Neural crest cell (in vitro differentiated cells): ENCODE data around the gene NPIPA1. TPM values are rescaled to one million over a fixed set of nuclear protein-coding genes. Genes with fewer than 3 reads are reported as not detected.

Experiments
- DNase-seq: peaks from one replicate; pipeline ENCODE4 v3.0.0; 2021; ENCODE audit warnings: low read depth, mixed read lengths, low spot score
- H3K27ac Mint-ChIP-seq: one replicate; pipeline ENCODE4 v1.8.0; 2021; ENCODE audit warnings: mild to moderate bottlenecking, mixed read lengths; ENCODE audit not compliant: unreplicated experiment
- H3K27me3 Mint-ChIP-seq: 2 replicates; pipeline ENCODE4 v1.8.0; 2021; ENCODE audit warnings: low read depth, mild to moderate bottlenecking, mixed read lengths
- H3K36me3 Mint-ChIP-seq: 2 replicates; pipeline ENCODE4 v1.8.0; 2021; ENCODE audit warnings: low read depth, mild to moderate bottlenecking, mixed read lengths
- H3K4me1 Mint-ChIP-seq: 2 replicates; pipeline ENCODE4 v1.8.0; 2021; ENCODE audit warnings: mixed read lengths
- H3K4me3 Mint-ChIP-seq: one replicate; pipeline ENCODE4 v1.8.0; 2021; ENCODE audit warnings: mild to moderate bottlenecking, mixed read lengths
- H3K9me3 Mint-ChIP-seq: 2 replicates; pipeline ENCODE4 v1.8.0; 2021; ENCODE audit warnings: mixed read lengths
- total RNA-seq: library from RNA; stranded (reverse); gene quantifications from 2 replicates; pipeline ENCODE4 v1.2.1, GENCODE V29; 2021
- TF ChIP-seq, protein P1 (sequence below): fragments of 200-600 bp; sonication (generic); conservative IDR thresholded peaks from 2 replicates; pipeline ENCODE4 v1.5.0; 2021; ENCODE audit warnings: antibody characterized with exemption, mild to moderate bottlenecking

The NPIPA1 gene
- total RNA-seq, 1 donor from 2014 or later: 171 TPM

GRCh38 chr16:14955546-14956231 lies 18.4 kb downstream of the NPIPA1 start:
- Mint-ChIP-seq H3K27me3 (no peaks in the 10 kb centered on the region), H3K4me3 (no peak overlapping the region), H3K4me1 (peaks cover 10% of the 10 kb centered on the region), H3K27ac (no peak overlapping the region), H3K36me3 (no peaks in the 10 kb centered on the region), H3K9me3 (no peaks in the 10 kb centered on the region)
- TF ChIP-seq, protein P1, sequence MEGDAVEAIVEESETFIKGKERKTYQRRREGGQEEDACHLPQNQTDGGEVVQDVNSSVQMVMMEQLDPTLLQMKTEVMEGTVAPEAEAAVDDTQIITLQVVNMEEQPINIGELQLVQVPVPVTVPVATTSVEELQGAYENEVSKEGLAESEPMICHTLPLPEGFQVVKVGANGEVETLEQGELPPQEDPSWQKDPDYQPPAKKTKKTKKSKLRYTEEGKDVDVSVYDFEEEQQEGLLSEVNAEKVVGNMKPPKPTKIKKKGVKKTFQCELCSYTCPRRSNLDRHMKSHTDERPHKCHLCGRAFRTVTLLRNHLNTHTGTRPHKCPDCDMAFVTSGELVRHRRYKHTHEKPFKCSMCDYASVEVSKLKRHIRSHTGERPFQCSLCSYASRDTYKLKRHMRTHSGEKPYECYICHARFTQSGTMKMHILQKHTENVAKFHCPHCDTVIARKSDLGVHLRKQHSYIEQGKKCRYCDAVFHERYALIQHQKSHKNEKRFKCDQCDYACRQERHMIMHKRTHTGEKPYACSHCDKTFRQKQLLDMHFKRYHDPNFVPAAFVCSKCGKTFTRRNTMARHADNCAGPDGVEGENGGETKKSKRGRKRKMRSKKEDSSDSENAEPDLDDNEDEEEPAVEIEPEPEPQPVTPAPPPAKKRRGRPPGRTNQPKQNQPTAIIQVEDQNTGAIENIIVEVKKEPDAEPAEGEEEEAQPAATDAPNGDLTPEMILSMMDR: no peak
- no peak for DNase-seq

GRCh38 chr16:14957576-14958322 lies 20.5 kb downstream of the NPIPA1 start:
- no peak for DNase-seq
- no peak overlapping the region for H3K4me3 Mint-ChIP-seq
- no peaks in the 10 kb centered on the region for H3K27me3 Mint-ChIP-seq
- no peaks in the 10 kb centered on the region for H3K9me3 Mint-ChIP-seq
- no peaks in the 10 kb centered on the region for H3K36me3 Mint-ChIP-seq
- peaks cover 10% of the 10 kb centered on the region for H3K4me1 Mint-ChIP-seq
- H3K27ac Mint-ChIP-seq: no peak overlapping the region
- TF ChIP-seq, protein P1: no peak

GRCh38 chr16:14958323-14958600 lies 21.0 kb downstream of the NPIPA1 start:
- Mint-ChIP-seq H3K4me1 (peaks cover 10% of the 10 kb centered on the region), H3K36me3 (no peaks in the 10 kb centered on the region), H3K9me3 (no peaks in the 10 kb centered on the region), H3K27me3 (peaks cover under 1% of the 10 kb centered on the region), H3K27ac (no peak overlapping the region), H3K4me3 (no peak overlapping the region)
- DNase-seq: no peak
- TF ChIP-seq, protein P1: no peak

- H3K4me3 Mint-ChIP-seq: no peak overlapping the region
- TF ChIP-seq, protein P1: no peak
- no peak for DNase-seq
- peaks cover 4% of the 10 kb centered on the region for H3K27me3 Mint-ChIP-seq
- no peaks in the 10 kb centered on the region for H3K9me3 Mint-ChIP-seq
- no peak overlapping the region for H3K27ac Mint-ChIP-seq
- no peaks in the 10 kb centered on the region for H3K36me3 Mint-ChIP-seq
- peaks cover 10% of the 10 kb centered on the region for H3K4me1 Mint-ChIP-seq
Measured at GRCh38 chr16:14958970-14959369, 21.7 kb downstream of the NPIPA1 start.

DNA sequence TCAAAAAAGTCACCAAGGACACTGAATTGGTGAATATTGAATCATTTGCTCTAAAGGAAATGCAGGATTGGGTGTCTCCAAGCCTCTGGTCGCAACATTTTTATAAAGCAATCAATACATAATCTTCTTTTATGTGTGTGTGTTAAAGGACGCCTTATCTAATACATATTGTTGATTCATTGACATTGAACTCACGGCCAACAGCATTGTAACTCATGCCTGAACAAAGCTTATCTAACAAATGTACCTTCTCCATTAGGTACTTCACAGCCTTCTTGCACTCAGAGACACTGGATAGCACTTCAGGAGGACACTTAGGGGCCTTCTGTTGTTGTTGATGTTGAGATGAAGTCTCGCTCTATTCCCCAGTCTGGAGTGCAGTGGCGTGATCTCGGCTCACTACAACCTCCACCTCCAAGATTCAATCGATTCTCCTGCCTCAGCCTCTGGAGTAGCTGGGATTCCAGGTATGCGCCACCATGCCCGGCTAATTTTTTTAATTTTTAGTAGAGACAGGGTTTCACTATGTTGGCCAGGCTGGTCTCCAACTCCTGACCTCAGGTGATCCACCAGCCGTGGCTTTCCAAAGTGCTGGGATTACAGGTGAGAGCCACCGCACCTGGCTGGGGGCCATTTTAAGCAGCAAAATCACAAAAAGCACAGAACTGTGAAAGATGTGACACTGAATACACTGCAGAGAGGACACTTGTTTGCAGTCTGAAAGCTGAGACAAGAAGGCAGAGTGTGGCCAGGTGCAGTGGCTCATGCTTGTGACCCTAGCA lies 24.4 kb downstream of the NPIPA1 start:
- no peak for DNase-seq
- H3K36me3 Mint-ChIP-seq: no peaks in the 10 kb centered on the region
- peaks cover 8% of the 10 kb centered on the region for H3K27me3 Mint-ChIP-seq

More for the DNA sequence above, 24.4 kb downstream of the NPIPA1 start:
- H3K4me3 Mint-ChIP-seq: no peak overlapping the region
- peaks cover 10% of the 10 kb centered on the region for H3K4me1 Mint-ChIP-seq
- TF ChIP-seq, protein P1: no peak
- no peak overlapping the region for H3K27ac Mint-ChIP-seq
- H3K9me3 Mint-ChIP-seq: no peaks in the 10 kb centered on the region
